H1 (cell line): ENCODE data around the gene NRTN. TPM values are rescaled to one million over a fixed set of nuclear protein-coding genes. Genes with fewer than 3 reads are reported as not detected.
A peak's percentile ranks its signal among the peaks of the same experiment; 100 is the strongest.

Source experiments
- ATF2 ChIP-seq: IDR thresholded peaks from 2 replicates; pipeline ENCODE4 v1.6.1; 2012; ENCODE audit warnings: low read length, inconsistent platforms
- ATF3 ChIP-seq: IDR thresholded peaks from 2 replicates; pipeline ENCODE4 v1.6.1; 2011; ENCODE audit warnings: low read depth, mild to moderate bottlenecking, low read length; ENCODE audit not compliant: insufficient read depth
- BACH1 ChIP-seq: IDR thresholded peaks from 2 replicates; pipeline ENCODE4 v1.6.1; 2012; ENCODE audit warnings: low read length, improper control_type of control experiment
- CHD7 ChIP-seq: fragments of 300-600 bp; sonication (generic); IDR thresholded peaks from 2 replicates; pipeline ENCODE4 v1.7.1; 2012; ENCODE audit warnings: low read length, moderate library complexity, mild to moderate bottlenecking, inconsistent platforms; ENCODE audit not compliant: insufficient replicate concordance
- EP300 ChIP-seq, 2 experiments: IDR thresholded peaks; 1 replicate in 1 of 2; 2 replicates in 1 of 2; pipeline ENCODE4 v1.6.1; 2011 to 2012; ENCODE audit warnings: low read depth in 2 of 2, low read length in 2 of 2, mild to moderate bottlenecking in 2 of 2, borderline replicate concordance in 1 of 2, inconsistent platforms in 1 of 2, moderate library complexity in 1 of 2
- RXRA ChIP-seq: IDR thresholded peaks from 2 replicates; pipeline ENCODE4 v1.6.1; 2011; ENCODE audit warnings: low read depth, mild to moderate bottlenecking, low read length, moderate library complexity; ENCODE audit not compliant: insufficient read depth
- SUZ12 ChIP-seq: fragments of 200-600 bp; sonication (generic); IDR thresholded peaks from 2 replicates; pipeline ENCODE4 v1.6.1; 2012; ENCODE audit warnings: mild to moderate bottlenecking, inconsistent platforms, low read length, moderate library complexity, mixed read lengths
- polyA plus RNA-seq, 7 experiments: library from polyadenylated mRNA; depleted of rRNA in 3 of 7; stranded (reverse) in 5 of 7; unstranded in 2 of 7; fragments of >200 nt in 5 of 7; fragments of 200-250 nt in 2 of 7; gene quantifications; 1 replicate in 5 of 7; 2 replicates in 1 of 7; 4 replicates in 1 of 7; pipeline versions ENCODE4 v1.2.1 to v1.2.3, GENCODE V29; 2011 to 2013; ENCODE audit warnings: missing spikeins in 2 of 7, mixed read lengths in 2 of 7
- total RNA-seq: library from RNA; stranded (reverse); fragmentation: NEBNext Ultra II Directional; extraction: Animal tissue kit (Norgen Biotek cat#: 25700); gene quantifications from 2 replicates; pipeline ENCODE4 v1.2.1, GENCODE V29; 2021

NRTN gene
- total and polyA plus RNA-seq, 2 of the 8 experiments (the other 6 are each of a cell fraction or from before 2014, with no cell fraction given): 3.9 to 5.3 TPM

GRCh38 chr19:5827891-5828660, 23.2 kb downstream of the NRTN start (continued):
- TF ChIP-seq ATF3 (no peak), CHD7 (no peak), ATF2 (peak; percentile 73), SUZ12 (no peak), RXRA (no peak), EP300 (IDR thresholded peaks at IDR 0.05; ENCODE audit: borderline replicate concordance in 1 of 2, low read depth in 2 of 2, low read length in 2 of 2) (no peak), BACH1 (peak; percentile 22; the same call in 1 of the 2 replicates)
